Effector memory CD8-positive, alpha-beta T cell (primary cell): ENCODE data around the gene ELFN1.

Experiments
- ATAC-seq: fragments of 150-1000 bp; cut with Tn5 transposase; replicated peaks from 2 replicates; pipeline ENCODE4 v1.10.0; 2021; ENCODE audit warnings: mild to moderate bottlenecking, moderate library complexity
- DNase-seq, 3 experiments: peaks; one replicate each; pipeline ENCODE4 v3.0.0; 2021
- H3K27ac Mint-ChIP-seq, 2 donors: one replicate each; pipeline ENCODE4 v1.8.0; 2022; ENCODE audit warnings: mild to moderate bottlenecking in 2 of 2, mixed read lengths in 2 of 2, moderate library complexity in 2 of 2
- H3K27me3 Mint-ChIP-seq, 2 donors: one replicate each; pipeline ENCODE4 v1.8.0; 2022; ENCODE audit warnings: mixed read lengths in 2 of 2
- H3K36me3 Mint-ChIP-seq: one replicate; pipeline ENCODE4 v1.8.0; 2022; ENCODE audit warnings: mild to moderate bottlenecking, moderate library complexity, mixed read lengths; ENCODE audit not compliant: insufficient read depth
- H3K4me1 Mint-ChIP-seq, 2 donors: one replicate each; pipeline ENCODE4 v1.8.0; 2022; ENCODE audit warnings: low read depth in 2 of 2, mixed read lengths in 2 of 2
- H3K4me3 Mint-ChIP-seq, 2 donors: one replicate each; pipeline ENCODE4 v1.8.0; 2022; ENCODE audit warnings: mild to moderate bottlenecking in 2 of 2, mixed read lengths in 2 of 2, moderate library complexity in 2 of 2
- H3K9me3 Mint-ChIP-seq, 2 donors: one replicate each; pipeline ENCODE4 v1.8.0; 2022; ENCODE audit warnings: mixed read lengths in 2 of 2

Gene ELFN1

GRCh38 chr7:1646957-1647891 lies 22.9 kb upstream of the ELFN1 start:
- DNase-seq = no peak
- H3K4me1 Mint-ChIP-seq = no peaks in the 10 kb centered on the region

DNA sequence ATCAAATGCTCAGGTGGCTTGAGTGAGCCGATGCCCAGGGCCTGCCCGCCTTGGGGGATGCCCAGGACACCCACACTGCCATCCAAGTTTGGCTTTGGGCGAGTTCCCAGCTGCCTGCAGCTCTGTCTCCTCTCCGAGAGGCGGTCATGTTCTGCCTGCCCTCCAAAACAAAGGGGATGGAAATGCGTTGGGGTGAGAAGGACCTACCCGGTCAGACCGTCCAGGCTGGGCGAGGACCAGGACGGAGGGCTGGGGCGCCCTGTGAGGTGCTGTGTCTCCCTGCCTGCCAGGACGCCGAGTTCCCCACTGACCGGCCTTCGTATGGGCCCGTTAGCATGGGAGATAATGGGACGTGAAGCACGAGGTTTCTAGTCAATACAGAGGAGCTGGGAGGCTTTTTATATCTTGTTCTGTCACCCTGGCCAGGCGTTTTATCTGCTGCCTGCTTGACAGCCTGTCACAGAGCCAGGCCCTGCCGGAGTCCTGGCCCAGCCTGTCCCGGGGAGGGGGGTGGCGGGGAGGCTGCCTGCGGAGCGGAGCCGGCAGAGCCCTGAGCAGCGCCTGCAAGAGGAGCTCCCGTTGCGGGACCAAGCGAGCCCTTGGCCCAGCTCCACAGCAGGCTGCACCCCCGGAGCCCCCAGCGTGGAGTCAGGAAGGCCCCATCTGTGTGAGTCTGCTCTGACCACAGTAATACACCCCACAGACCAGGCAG lies 22.0 kb upstream of the ELFN1 start:
- peaks cover 26 to 79% of the 10 kb centered on the region in 2 donors for H3K27me3 Mint-ChIP-seq
- no peak overlapping the region for H3K4me3 Mint-ChIP-seq
- no peak for ATAC-seq
- no peaks in the 10 kb centered on the region for H3K4me1 Mint-ChIP-seq
- peaks cover 3% of the 10 kb centered on the region for H3K36me3 Mint-ChIP-seq
- H3K27ac Mint-ChIP-seq = no peak overlapping the region
- no peaks in the 10 kb centered on the region for H3K9me3 Mint-ChIP-seq
- DNase-seq = no peak

More at GRCh38 chr7:1646957-1647891, 22.9 kb upstream of the ELFN1 start:
- no peak overlapping the region for H3K27ac Mint-ChIP-seq
- no peak overlapping the region for H3K4me3 Mint-ChIP-seq
- peaks cover 31 to 86% of the 10 kb centered on the region in 2 donors for H3K27me3 Mint-ChIP-seq
- H3K9me3 Mint-ChIP-seq = no peaks in the 10 kb centered on the region
- no peak for ATAC-seq
- peaks cover 3% of the 10 kb centered on the region for H3K36me3 Mint-ChIP-seq

GRCh38 chr7:1649751-1650326 lies 20.2 kb upstream of the ELFN1 start:
- H3K27me3 Mint-ChIP-seq = peaks cover 23 to 70% of the 10 kb centered on the region in 2 donors
- no peak overlapping the region for H3K4me3 Mint-ChIP-seq
- no peak overlapping the region for H3K27ac Mint-ChIP-seq
- H3K36me3 Mint-ChIP-seq = peaks cover 3% of the 10 kb centered on the region
- no peak for DNase-seq
- no peaks in the 10 kb centered on the region for H3K9me3 Mint-ChIP-seq
- ATAC-seq = no peak
- no peaks in the 10 kb centered on the region for H3K4me1 Mint-ChIP-seq

- Mint-ChIP-seq H3K27me3 (peaks cover 23 to 64% of the 10 kb centered on the region in 2 donors), H3K36me3 (peaks cover 3% of the 10 kb centered on the region), H3K27ac (no peak overlapping the region), H3K9me3 (no peaks in the 10 kb centered on the region), H3K4me3 (no peak overlapping the region), H3K4me1 (no peaks in the 10 kb centered on the region)
- no peak for DNase-seq
- no peak for ATAC-seq
Observed at GRCh38 chr7:1650363-1651030, 19.6 kb upstream of the ELFN1 start.

GRCh38 chr7:1651031-1651446 lies 19.0 kb upstream of the ELFN1 start:
- no peak for ATAC-seq
- DNase-seq = no peak
- Mint-ChIP-seq H3K9me3 (no peaks in the 10 kb centered on the region), H3K36me3 (peaks cover 3% of the 10 kb centered on the region), H3K27me3 (peaks cover 26 to 67% of the 10 kb centered on the region in 2 donors), H3K4me3 (no peak overlapping the region), H3K4me1 (no peaks in the 10 kb centered on the region), H3K27ac (no peak overlapping the region)

- H3K27me3 Mint-ChIP-seq = peaks cover 34 to 67% of the 10 kb centered on the region in 2 donors
- DNase-seq (no peak), ATAC-seq (no peak)
- no peaks in the 10 kb centered on the region for H3K4me1 Mint-ChIP-seq
- H3K27ac Mint-ChIP-seq = no peak overlapping the region
- no peak overlapping the region for H3K4me3 Mint-ChIP-seq
- peaks cover 3% of the 10 kb centered on the region for H3K36me3 Mint-ChIP-seq
- H3K9me3 Mint-ChIP-seq = no peaks in the 10 kb centered on the region
Observed at GRCh38 chr7:1651891-1652290, 18.2 kb upstream of the ELFN1 start.

DNA sequence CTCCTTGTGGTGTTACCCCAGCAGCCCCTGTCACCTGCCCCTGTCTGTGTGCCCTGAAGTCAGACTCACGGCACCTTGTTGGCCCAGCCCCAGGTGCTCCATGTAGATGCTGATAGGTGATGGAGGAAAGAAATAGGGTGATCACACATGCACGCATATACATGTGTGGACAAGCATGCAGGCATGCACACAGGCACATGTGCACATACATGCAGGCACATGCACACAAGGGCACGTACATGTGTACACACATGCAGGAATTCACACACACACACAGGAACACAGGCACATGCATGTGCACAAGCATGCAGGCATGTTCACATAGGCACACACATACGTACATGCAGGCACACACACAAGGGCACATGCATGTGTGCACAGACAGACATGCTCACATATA lies 16.6 kb upstream of the ELFN1 start:
- Mint-ChIP-seq H3K27me3 (peaks cover 43 to 67% of the 10 kb centered on the region in 2 donors), H3K4me1 (no peaks in the 10 kb centered on the region), H3K27ac (no peak overlapping the region), H3K36me3 (peaks cover 3% of the 10 kb centered on the region), H3K4me3 (no peak overlapping the region), H3K9me3 (no peaks in the 10 kb centered on the region)
- no peak for DNase-seq
- ATAC-seq = no peak

DNA sequence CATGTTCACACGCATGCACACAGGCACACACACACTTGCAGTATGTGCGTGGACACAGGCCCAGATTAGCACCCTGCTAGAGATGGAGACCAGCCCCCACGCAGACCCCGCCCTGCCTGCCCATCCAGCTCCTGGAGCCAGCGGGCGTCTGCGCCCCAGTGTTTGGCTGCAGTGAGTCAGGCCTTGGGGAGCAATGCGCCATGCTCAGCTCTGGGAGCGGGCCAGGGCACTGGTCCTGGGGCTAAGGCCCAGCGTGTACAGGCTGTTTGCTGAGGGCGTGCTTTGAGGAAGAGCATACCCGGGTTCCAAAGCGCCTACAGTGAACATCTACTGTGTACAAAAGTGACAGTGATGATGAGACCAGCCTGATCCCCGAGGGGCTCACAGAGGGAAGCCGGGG lies 16.0 kb upstream of the ELFN1 start:
- no peaks in the 10 kb centered on the region for H3K9me3 Mint-ChIP-seq
- peaks cover 3% of the 10 kb centered on the region for H3K36me3 Mint-ChIP-seq
- H3K27me3 Mint-ChIP-seq = peaks cover 42 to 67% of the 10 kb centered on the region in 2 donors
- no peaks in the 10 kb centered on the region for H3K4me1 Mint-ChIP-seq
- no peak overlapping the region for H3K27ac Mint-ChIP-seq
- H3K4me3 Mint-ChIP-seq = no peak overlapping the region
- DNase-seq (no peak), ATAC-seq (no peak)

GRCh38 chr7:1654738-1655475 lies 15.2 kb upstream of the ELFN1 start:
- no peak for ATAC-seq
- H3K4me1 Mint-ChIP-seq = no peaks in the 10 kb centered on the region
- no peaks in the 10 kb centered on the region for H3K36me3 Mint-ChIP-seq
- no peaks in the 10 kb centered on the region for H3K9me3 Mint-ChIP-seq
- no peak overlapping the region for H3K27ac Mint-ChIP-seq
- no peak for DNase-seq
- H3K27me3 Mint-ChIP-seq = peaks cover 37 to 64% of the 10 kb centered on the region in 2 donors
- no peak overlapping the region for H3K4me3 Mint-ChIP-seq

GRCh38 chr7:1659696-1660095 lies 10.4 kb upstream of the ELFN1 start:
- Mint-ChIP-seq H3K27me3 (peaks cover 49 to 75% of the 10 kb centered on the region in 2 donors), H3K4me1 (peaks cover 5% of the 10 kb centered on the region in 2 donors), H3K4me3 (no peak overlapping the region), H3K36me3 (no peaks in the 10 kb centered on the region), H3K9me3 (no peaks in the 10 kb centered on the region), H3K27ac (no peak overlapping the region)
- DNase-seq (no peak), ATAC-seq (no peak)

- Mint-ChIP-seq H3K4me1 (peaks cover 5% of the 10 kb centered on the region in 2 donors), H3K4me3 (no peak overlapping the region), H3K9me3 (no peaks in the 10 kb centered on the region), H3K36me3 (no peaks in the 10 kb centered on the region), H3K27me3 (peaks cover 42 to 66% of the 10 kb centered on the region in 2 donors), H3K27ac (no peak overlapping the region)
- ATAC-seq (no peak), DNase-seq (no peak)
Observed at GRCh38 chr7:1661461-1661860, 8.6 kb upstream of the ELFN1 start.

GRCh38 chr7:1662101-1662500 lies 8.0 kb upstream of the ELFN1 start:
- no peak for DNase-seq
- Mint-ChIP-seq H3K9me3 (no peaks in the 10 kb centered on the region), H3K27me3 (peaks cover 39 to 65% of the 10 kb centered on the region in 2 donors), H3K4me1 (peaks cover 5 to 7% of the 10 kb centered on the region in 2 donors), H3K36me3 (no peaks in the 10 kb centered on the region), H3K27ac (no peak overlapping the region), H3K4me3 (no peak overlapping the region)
- ATAC-seq = no peak
